SIG-M5 treated with dmso at 0.1 percent for 504 hours (cell line): ENCODE data around the gene SEPTIN11.
"Not testable (repeated sequence)": the region's sequence is repeated elsewhere in the genome, so short reads cannot be mapped to it uniquely, and the experiment has no call there.

Experiments
- DNase-seq: peaks from one replicate; lab custom pipeline; 2025; ENCODE audit not compliant: unreplicated experiment; lab: John Stamatoyannopoulos, UW

The SEPTIN11 gene

DNA sequence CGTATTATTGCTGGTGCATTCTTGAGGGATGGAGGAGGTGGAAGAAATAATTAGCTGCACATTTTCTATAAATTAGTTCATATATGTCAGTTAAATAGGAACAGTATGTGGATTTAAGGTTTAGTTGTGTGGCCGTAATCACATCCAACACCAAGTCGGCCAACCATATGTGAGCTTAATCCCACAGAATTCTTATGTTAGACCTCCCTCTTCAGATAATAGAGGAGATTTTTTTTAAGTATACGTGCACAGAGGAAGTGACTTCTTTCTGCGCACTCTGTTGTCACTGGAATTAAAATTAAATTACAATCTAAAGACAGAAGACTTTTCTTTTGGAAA, 2.1 kb downstream of the SEPTIN11 start:
- DNase-seq: no peak

DNA sequence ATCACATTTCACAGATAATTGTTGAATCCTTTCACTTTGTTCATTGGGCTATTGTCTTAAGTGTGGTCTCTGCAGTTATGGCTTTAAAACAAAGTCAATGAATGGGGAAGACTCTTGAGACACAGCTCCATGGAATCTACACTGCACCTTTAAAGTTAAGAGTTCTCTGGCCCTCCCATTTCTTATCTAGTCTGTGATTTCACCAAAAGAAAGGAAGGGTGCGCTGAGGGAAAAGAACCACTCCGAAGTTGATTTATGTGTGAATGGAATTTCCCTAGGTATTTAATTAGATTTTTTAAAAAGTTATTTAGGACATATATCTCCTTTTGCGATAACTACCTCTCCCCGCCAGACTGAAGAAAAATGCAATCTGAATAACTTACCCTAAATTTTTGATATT, 2.5 kb downstream of the SEPTIN11 start:
- DNase-seq: no peak

DNA sequence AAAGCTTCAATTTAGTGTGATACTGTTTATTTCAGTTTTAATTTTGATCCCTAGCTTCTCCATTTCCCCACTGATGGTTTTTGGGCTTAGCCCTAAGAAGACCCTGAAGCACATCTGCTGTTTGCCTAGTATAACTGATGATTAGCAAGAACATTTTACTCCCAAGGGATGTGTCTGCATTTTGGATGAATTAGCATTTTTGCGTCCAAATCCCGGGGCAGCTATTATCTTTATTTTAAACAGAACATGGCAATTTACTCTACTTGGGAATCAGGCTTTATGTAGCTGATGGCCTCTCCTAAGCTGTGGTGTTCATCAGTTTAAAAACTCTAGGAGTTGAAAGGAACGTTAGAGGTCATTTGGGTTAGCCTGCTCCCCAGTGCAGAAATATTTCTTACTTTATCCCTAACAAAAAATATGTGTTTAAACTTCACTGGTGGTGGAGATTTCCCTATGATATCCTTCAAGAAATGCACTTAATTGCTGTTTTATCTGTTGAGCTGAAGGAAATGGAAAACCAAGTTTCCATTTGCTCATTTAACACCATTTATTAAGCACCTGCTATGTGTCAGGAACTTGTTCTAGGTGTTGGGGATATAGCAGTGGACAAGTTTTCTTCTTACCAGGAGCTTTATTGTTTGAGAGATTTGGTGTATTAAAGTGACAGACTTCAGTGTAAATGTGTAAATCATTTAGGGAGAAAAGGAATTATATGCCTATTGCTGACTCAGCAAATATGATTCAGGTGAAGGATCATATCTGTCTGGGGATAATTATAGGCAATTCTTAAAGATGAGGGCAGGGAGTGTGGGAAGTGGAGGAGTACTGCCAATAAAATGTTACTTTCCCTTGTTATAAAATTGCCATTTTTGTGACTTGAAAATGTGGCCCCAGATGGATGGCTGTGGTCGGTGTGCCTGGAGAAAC, 3.4 kb downstream of the SEPTIN11 start:
- no peak for DNase-seq

DNA sequence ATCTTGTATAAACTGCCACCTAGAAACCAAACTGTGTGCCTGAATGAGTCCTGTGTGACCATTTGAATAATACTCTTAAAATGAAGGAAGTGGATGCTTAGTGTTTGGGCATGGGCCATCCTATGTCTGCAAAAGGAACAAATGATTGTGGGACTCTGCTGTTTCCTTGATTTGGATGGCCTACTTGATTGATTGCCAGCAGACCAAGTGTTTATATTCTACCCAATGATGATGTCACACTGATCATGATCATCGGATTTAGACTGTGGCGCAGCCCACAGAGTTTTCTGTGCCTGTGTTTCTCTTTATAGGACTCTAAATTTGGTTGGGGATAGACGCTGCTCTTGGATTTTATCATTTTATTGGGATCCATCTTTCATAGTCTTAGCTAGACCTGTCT, 4.4 kb downstream of the SEPTIN11 start:
- no peak for DNase-seq

DNA sequence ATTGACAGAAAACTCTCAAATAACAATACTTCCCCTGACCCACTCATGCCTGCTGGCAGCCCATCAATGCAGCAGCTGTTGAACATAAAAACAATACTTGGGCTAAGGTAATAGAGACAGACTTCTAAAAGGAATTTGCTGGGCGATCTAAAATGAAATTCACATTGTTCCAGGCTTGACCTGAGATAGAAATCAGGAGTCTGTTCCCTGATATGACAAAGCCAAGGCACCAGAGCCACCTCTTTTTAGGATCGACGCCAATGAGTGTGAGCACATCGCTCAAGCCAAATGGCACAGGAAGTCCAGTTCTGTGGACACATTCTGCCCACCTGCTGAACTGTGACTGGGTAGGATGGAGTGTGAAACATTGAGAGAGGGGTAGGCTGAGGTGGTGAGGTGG, 4.9 kb downstream of the SEPTIN11 start:
- no peak for DNase-seq

DNA sequence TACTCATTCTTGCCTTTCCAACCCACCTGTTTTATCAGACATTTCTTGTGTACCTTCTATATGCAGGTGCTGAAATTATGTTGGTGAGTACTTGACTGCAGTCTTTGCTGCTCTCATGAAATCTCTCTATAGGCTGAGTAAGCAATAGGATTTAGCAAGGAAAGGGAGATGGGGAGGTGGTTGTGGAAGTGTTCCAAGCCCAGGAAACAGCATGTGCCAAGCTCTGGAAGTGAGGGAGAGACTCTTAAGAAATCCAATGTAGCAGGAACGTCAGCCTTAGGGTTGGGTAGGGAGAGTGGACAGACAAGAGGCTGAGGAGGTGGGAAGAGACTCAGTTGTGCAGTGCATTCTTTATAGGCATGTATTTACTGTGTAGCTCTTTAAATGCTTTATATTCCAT, 5.6 kb downstream of the SEPTIN11 start:
- DNase-seq: no peak

DNA sequence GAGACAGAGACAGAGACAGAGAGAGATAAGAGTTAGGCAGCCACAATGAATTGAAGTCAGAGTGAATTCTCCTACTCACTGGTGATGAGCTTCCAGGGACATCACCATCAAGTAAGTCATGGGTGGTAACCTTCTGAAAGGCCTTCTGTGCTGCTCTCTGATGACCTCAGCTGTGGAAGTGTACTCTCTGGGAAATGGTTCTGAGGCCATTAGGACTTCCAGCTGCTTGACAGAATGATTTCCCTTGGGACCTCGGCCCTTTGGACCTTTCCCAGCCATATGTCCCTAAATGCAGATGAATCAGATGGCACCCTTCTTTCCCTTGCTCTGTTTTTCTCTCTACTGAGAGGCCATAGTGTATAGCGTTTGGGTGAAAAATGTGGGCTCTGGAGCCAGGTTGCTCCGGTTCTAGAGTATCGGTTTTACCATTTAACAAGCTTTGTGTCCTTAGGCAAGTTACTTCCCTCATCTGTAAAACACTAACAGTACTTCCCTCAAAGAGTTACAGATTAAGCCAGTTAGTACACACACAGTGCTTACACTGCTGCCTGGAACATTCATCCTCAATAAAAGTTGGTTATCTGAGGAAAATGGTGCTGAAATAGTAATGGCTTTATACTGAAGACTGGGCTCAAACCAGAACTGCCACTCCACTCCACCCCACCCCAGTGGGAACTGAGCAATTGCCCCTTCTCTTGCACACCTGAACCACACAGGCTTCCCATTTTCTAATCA, 7.6 kb downstream of the SEPTIN11 start:
- no peak for DNase-seq

DNA sequence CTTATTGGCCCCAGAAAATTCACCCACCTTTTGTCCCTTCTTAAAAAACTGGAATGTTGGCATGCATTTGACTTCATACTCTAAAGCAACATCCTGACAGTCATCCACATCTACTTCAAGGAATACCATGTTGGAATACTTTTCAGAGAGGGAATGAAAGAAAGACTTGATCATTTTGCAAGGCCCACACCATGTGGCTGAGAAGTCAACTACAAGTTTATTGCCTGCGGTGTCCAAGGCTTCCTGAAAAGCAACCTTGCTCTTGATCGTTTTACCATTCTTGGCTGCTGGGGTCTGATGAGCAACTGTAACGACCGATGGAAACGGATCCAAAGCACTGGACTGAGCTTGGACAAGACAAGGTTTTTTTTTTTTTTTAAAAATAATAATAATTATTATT, 9.3 kb downstream of the SEPTIN11 start:
- DNase-seq: no peak

DNA sequence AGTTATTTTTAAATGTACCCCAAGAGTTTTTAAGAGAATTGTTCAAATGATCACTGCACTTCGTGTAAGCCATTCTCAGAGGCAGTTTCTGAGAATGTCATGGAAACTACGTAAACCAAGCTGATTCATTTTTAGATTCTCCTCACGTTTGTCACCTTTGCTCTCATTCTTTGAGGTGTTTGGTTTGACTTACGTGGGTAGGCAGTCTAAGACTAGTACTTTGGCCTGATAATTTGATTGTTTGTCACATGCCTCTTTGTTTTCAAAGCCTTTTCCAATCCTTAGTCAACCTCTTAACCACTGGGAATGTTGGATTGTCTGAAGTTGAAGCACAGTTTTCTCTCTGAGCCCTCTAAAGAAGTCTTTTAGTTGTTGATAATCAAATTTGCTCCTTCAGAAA, 10.5 kb downstream of the SEPTIN11 start:
- no peak for DNase-seq

DNA sequence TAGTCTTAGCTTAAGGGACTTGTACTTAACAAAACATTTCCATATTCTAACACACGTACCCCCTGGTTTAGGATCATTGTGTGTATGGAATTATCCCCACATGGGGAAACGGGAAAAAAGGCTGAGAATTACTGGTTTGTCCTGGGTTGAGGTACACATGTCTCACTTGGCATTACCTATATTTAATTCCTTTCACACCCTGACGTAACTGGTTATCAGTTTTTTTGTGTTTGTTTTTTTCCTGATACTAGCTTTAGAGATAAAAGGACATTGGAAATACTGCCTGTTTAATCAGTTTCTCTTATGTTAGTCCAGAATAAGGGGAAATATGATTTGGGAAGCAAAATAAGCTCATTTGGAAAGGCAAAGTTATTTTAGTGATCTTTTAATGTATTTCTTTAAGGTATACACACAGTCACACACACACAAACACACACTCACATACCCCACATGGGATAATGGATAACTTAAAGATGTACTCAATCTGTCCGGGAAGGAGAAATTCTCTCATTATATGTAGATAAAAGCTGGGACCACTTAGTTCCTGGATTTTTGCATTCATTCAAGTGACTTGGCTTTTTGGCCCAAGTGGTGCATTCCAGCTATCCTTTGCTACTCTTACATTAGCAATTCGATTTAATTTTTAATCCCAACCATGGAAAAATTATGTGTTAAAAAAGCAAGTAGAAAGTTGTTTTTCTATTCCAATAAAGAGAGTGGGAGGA, 13.0 kb downstream of the SEPTIN11 start:
- no peak for DNase-seq

DNA sequence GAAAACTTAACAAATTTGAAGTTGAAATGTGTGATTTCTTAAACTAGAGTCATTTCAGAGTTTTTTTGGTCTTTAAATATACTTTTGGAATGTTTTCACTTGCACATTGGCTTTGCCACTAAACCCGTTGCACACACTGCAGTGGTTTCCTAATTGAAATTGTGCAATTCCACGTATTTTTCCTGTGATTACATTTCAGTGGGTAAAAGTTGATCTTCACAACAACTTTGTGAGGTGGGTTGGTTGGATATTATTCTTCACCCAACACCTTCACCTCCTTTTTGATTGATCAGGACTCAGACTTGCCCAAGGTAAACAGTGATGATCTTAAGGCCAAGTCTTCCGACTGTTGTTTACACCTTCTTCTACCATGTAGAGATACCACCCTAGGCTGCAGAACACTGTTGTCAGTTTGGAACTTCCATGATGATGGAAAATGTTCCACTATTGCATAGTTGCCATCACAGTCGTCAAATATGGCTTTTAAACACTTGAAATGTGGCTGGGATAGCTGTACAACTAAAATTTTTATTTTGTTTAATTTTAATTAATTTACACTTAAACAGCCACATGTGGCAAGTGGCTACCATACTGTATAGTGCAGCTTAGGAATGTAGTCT, 13.7 kb downstream of the SEPTIN11 start:
- no peak for DNase-seq

DNA sequence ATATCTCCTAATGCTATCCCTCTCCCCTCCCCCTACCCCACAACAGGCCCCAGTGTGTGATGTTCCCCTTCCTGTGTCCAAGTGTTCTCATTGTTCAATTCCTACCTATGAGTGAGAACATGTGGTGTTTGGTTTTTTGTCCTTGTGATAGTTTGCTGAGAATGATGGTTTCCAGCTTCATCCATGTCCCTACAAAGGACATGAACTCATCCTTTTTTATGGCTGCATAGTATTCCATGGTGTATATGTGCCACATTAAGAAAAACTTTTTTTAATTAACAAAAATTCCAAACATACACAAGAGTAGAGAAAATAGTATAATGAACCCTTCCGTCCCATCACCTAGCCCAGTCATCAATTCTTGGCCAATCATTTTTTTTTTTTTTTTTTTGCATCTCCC, 14.4 kb downstream of the SEPTIN11 start:
- DNase-seq: not testable (repeated sequence)

DNA sequence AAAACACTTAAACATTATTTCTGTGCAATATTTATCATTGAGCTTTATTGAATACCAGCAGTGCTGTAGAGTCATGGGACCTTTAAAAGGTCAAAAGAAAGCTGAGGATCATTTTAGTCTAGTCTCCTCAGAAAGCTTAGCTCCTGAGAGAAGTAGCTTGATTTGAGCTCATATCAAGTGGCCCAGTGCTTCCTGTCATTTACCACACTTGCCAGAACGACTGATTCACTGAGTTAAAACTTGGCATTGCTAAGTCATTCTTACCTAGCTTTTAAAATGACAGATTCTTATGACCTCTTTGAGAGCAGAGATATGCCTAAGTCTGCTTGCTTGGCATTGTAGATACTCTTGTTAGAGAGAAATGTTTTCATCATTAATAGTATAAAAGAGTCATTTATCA, 15.2 kb downstream of the SEPTIN11 start:
- no peak for DNase-seq

DNA sequence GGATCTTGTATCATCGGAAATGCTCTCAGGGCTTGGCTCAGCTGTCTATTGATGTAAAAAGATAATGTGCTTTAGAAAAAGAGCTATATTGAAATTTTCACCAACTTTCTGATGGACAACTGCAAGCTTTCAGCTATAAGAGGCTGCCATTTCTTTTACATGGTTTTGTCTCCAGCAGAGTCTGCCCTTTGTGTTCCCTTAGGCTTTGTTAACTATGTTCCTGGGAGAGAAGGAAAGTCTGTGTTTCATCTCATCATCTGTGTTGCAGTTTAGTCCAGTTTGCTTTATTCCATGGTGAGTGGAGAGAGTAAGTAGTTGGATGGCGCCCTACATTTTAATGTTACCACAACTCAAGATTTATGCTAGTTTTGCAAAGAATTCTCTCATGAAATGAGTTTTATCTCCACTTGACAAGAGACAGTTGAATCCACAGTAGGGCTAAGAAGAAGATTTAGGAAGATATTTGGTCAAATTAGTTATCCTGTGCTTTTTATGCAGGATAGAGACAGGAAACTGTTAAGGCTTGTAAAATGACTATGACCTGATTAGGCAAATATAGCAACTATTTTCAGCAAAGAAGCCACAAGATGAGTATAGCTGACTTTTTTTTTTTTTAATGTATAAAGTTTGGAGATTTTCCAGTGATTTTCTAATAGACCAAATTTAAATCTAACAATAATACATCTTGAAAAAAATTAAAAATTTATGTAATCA, 16.5 kb downstream of the SEPTIN11 start:
- DNase-seq: no peak

DNA sequence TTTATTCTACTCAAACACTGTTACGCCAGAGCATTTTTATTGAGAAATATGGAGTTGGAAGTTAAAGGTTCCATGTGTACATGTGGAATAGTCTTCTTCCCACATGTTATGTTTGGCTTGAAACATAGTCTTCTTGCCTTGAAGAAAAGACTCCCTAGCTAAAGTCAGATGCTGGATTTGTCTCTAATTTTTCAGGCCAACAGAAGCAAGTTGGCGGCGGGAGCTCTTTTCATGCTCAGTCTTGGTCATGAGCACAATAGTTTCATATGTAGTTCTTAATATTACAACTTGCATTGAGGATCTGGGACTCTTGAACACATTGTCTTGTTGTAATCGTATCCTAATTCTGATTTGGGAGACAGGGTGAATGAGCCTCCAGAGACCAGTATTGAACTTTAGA, 19.4 kb downstream of the SEPTIN11 start:
- no peak for DNase-seq

DNA sequence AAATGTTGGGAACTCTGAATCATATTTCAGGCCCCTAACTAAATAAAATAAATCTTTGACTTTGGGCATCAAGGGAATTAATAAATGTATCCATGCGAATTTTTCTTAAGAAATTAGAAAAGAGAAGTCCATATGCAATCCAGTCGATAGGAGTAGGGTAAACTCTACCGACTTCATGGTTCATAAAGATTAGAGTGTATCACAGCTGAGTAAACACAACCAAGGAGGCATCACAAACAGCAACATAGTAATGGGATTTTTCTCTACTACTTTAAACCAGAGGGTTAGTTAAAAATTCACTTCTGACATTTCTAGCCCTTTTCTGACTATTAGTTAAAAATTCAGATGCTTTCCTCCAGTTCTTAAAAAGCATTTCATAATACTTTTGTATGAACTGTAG, 19.9 kb downstream of the SEPTIN11 start:
- DNase-seq: no peak

DNA sequence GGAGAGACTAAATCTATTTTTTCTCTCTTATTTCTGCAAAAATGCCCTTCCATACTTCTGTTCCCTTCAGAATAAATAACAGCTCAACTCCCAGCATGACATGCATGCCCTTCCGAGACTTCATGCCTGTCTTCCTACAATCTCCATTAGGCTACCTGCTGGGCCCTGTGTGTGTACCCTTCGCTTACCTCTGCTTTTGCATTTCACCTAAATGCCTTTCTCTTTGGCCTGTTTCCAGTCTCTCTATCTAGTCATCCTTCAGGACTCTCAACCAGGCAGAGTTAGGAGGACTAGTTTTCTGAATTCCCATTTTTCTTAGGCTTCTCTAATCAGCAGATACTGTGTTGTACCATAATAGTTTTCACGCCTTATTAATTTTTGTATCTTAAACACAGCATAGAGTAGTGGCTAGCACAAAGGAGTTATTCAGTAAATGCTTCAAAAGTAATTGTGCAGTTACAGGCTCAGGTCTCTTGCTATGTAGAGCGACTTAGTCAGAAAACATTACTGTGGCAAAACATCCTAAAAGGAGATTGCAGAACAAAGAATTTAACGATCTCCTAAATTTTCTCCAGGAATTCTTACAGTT, 20.5 kb downstream of the SEPTIN11 start:
- no peak for DNase-seq

DNA sequence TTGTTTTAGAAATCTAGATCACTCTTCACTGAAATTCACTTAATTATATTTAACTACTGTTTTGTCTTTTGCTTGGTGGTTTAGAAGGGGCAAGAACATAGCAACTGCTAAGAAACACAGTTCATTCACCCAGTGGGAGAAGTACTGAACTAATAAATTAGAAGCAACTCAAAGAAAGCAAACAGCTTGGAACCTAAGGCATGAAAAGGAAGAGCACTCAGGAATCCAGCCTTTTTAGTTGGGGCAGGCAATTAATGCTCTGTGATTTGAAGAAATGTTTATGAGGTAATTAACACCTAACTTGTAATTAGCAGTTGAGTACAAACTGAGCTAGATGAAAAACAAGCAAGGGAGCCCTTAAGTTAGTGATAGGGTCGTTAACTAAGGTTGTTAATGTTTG, 22.8 kb downstream of the SEPTIN11 start:
- DNase-seq: no peak

DNA sequence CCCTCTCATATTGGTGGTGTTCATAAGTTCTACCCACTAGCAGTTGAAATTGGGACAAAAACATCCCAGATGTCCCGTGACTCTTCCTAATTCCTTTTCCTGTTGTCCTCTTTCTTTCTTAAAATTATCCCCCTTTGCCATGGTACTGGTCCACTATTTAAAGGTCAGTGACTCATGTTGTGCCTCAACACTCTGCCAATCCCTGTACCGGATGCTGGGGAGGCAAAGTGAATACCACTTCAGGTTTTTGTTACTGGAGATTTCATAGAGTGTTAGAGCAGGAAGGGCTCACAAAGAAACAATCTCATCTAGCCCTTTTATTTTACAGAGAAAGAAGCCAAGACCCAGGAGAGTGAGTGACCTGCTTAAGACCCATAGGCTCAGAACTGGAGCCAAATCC, 24.6 kb downstream of the SEPTIN11 start:
- no peak for DNase-seq

DNA sequence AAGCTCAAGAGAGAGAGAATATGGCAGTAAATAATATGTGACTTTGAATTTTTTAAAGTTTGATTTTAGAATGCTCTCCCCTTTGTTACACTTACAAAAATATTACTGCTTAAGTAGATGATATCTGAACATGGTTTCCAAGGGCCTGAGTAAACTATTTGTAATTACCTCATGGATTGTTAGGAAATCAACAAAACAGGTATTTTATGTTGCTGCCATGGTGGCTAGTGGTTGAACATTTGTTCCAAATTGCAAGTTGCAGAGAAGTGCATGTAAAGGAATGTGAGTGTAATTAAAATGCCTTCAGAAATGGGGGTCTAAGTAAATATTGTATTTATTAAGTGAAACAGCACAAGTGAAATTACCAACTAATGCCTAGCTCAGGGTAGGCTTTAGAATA, 27.6 kb downstream of the SEPTIN11 start:
- DNase-seq: no peak
